HS-5 (cell line): ENCODE data around the gene CTRB2.

Experiments
- DNase-seq: peaks from one replicate; pipeline ENCODE4 v3.0.0-alpha.2; 2012; ENCODE audit warnings: low read depth

CTRB2 gene

DNA sequence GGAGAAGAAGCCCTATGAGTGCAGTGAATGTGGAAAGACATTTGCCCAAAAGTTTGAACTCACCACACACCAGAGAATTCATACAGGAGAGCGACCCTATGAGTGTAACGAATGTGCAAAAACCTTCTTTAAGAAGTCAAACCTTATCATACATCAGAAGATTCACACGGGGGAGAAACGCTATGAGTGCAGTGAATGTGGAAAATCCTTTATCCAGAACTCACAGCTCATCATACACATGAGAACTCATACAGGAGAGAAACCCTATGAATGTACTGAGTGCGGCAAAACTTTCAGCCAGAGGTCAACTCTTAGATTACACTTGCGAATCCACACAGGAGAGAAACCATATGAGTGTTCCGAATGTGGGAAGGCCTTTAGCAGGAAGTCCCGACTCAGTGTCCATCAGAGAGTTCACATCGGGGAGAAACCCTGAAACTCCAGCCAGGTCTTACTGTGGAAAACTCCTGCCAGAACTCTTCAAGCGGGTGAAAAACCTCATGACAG lies 37.0 kb downstream of the CTRB2 start:
- DNase-seq = no peak

- no peak for DNase-seq
These were observed 46.6 kb downstream of the CTRB2 start for GRCh38 chr16:75160386-75160785.
